GM21515 (cell line): ENCODE measurements around the gene PIK3C2A.

ENCODE experiments used
- ATAC-seq: cut with Tn5 transposase; IDR thresholded peaks from one replicate; pipeline ENCODE4 v1.9.1; 2021; ENCODE audit not compliant: unreplicated experiment

PIK3C2A gene

DNA sequence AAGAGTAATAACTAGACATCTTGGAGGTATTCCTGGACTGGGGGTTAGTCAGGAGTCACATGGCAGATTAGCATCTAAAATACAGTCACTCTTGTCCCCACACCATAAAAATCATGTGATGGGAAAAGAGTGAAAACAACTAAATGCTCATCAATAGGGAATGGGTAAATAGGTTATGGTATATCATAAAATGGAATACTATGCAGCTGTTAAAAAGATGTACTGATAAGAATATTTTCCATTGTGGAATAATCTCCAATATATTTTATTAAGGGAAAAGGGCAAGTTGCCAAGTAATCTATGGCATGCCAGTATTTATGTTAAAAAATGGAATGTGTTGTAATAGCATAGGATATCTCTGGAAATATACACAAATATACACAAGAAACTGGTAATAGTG, 6.6 kb upstream of the PIK3C2A start:
- ATAC-seq: no peak

DNA sequence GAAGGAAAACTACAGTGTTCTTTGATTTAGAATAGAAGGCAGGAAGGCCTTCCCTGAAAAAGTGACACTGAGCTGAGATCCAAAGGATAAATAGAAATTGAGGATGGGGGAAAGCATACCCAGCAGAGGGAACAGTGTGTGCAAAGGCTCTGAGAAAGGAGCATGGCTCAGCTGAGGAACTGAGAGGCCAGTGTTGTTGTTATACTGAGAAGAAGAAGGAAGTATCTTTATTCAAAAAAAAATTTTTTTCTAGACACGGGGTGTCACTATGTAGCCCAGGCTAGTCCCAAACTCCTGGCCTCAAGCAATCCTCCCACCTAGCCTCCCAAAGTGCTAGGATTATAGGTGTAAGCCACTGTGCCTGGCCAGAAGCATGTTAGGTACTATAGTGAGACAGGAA, 3.5 kb upstream of the PIK3C2A start:
- no peak for ATAC-seq

DNA sequence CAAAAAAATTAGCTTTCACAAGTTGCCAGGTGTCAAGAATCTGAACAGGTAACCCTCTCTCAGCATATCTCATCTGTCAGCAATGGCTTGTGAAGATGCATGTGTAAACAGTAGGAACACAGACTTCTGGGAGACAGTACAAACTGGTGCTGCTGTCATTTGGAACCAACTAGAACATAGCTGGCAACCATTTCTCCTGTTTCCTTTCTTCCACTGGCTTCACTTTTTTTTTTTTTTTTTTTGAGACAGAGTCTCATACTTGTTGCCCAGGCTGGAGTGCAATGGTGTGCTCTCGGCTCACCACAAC, 2.1 kb upstream of the PIK3C2A start:
- ATAC-seq: no peak

DNA sequence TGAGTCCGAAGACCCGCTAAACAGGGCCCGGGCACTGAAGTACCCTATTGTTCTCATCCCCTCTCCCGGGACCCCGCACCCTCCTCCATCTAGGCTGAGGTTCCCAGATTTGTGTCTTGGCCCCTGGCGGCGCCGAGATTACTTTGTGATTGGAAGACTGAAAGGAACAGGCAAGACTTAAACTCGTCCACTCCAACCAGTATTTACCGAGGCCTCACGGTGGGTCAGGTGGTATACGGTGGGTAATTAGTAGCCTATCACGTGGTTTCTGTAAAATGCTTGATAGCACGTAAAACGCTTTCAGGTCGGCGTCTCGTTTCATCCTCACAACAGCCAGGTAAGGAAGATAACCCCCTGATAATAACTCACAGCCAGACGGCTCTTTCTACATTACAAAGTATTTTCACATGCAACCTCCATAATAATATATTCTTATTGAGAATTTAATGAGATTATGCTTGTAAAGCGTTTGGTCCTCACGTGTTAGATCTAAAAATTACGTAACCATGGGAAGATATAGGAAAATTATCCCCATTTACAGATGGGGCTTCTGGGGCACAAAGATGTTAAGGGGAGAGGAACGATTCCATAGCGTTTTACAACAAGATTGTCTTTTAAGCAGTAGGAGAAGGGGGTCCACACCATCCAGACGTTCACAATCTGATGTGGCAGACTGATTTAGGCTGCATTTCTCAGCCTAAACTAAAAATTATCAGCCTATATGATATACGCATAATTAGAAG, 642 bp upstream of the PIK3C2A start:
- ATAC-seq: peak; percentile 51

DNA sequence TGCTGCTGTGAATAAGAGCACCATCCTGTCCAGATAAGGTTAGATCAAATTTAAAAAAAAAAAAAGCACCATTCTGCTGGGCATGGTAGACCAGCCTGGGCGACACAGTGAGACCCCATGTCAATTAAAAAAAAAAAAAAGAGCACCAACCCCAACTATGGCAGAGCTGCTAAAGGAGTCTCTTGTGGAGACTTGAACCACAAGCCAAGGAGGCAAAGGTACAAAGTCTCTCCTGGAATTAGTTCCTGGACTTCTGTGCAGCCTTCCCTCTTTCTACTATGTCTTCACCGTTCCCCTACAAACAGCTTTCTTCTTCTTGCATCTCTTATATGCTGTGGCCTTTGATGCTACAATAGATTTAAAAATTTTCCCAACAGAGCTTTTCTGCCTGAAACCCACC, 1.3 kb downstream of the PIK3C2A start:
- no peak for ATAC-seq

DNA sequence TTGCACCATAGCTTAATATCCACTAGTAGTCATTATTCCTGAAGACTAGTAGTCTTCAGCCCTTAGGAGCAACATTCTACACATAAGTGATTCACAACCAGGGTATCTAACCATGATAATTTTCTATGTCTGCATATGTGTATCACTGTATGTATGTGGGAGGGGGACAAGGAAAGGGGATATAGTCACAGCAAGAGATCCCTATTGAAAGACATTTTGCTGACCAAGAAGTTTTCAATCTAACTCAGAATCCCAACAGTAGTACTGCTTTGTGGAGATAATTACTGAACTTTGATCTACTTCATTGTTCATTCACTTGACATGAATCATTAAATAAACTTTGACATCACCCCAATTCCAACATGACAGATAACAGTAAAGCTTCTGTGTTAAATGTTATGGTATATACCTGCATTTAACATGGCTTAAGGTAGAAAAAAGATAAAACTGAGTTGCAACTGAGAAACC, 10.3 kb downstream of the PIK3C2A start:
- ATAC-seq: no peak

DNA sequence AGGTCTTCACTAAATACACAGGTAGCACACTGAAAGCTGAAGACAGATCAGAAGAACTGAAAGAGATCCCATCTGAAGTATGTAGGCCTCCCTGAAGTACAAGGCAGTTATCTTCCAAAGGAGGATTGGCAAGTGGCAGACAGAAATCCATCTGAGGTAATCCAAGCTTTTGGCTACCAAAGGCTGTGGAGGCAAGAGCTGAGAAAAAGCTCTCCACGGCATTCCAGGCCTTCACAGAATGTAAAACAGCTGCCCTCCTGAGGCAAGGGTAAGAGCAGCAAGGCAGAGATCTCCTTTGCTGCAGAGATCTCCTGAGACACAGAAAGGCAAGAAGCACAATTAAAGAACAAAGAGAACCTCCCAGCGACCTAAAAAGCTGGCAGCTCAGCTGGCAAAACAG, 19.1 kb downstream of the PIK3C2A start:
- ATAC-seq: no peak

DNA sequence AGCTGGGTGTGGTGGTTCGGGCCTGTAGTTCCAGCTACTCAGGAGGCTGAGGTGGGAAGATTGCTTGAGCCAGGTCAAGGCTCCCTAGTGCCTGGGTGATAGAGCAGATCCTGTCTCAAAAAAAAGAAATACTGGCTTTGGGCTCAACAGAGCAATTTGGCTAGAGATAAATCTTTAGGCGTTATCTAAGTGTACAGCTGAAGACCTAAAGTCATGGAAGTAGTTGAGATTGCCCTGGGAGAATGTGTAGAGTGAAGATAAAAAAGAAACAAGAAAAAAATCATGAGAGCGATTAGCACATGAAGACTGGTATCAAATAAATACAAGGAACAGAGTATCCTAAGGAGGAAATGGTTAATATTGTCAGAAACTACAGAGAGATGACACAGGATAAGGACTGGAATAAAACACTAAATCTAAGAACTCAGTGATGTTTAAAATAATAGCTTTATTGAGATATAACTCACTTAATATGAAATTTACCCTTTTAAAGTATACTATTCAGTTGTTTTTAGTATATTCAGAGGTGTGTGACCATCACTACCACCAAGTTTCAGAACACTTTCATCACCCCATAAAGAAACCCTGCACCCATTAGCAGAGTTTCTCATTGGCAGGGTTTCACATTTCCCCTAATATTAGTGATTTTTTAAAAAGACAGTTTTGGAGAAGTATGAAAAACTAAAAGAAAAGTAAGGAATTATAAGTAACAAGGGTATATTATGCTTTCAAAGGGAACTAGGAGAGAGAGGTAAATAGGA, 20.7 kb downstream of the PIK3C2A start:
- no peak for ATAC-seq

DNA sequence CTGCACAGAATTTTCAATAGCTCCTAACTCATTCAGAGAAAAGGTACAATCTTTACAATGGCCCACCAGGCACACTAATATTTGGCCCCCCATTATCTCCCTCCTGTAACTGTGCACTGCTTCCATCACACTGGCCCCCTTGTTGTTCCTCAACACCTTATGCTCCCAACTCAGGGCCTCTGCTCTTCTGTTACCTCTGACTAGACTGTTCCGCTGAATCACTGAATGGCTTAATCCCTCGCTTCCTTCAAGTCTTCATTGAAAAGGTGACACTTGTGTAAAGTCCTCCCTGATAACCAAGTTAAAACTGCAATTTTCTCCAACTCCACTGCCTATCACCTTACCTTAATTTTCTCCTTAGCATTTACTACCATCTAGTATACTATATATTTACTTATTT, 21.8 kb downstream of the PIK3C2A start:
- ATAC-seq: no peak

DNA sequence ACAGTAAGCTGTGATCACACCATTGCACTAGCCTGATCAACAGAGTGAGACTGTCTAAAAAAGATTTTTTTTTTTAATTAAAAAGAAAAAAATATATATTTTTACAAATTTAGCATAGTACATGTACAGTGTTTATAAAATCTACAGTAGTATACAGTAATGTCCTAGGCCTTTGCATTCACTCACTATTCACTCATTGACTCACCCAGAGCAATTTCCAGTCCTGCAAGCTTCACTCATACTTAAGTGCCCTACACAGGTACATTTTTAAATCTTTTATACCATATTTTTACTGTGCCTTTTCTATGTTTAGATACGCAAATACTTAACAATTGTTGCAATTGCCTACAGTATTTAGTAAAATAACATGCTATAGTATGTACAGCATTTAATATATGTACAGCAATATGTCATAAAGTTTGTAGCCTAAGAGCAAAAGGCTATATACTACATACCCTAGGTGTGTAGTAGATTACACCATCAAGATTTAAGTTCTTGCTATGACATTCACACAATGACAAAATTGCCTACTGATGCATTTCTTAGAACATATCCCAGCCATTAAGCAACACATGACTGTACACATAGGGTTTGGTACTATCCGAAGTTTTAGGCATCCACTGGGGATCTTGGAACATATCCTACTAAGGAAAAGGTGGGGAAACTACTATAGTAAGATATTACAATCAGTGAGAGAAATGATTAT, 22.8 kb downstream of the PIK3C2A start:
- no peak for ATAC-seq

DNA sequence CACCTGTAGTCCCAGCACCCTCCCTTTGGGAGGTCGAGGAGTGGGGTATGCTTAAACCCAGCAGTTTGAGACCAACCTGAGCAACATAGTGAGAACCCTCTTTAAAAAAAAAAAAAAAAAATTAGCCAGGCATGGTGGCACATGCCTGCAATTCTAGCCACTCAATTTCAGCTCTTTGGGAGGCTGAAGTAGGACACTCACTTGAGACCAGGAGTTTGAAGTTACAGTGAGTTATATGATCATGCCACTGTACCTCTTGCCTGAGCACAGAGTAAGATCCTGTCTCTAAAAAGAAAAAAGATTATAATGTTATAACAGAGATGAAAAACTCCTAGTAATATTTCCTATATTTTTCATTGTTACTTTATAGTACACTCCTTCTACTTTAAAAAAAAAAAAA, 23.9 kb downstream of the PIK3C2A start:
- no peak for ATAC-seq

DNA sequence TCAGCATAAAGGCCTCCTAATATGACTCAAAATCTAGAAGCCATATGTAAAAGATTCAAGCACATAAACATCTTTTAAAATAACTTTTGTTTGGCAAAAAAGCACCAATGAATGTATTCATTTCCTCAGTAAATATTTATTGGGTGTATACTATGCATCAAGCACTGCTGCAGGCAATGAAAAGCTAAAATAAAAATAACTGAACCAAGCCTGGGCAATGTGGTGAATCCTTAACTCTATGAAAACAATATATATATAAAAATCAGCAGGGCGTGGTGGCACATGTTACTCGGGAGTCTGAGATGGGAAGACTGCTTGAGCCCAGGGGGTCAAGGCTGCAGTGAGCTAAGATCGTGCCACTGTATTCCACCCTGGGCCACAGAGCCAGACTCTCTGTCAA, 27.8 kb downstream of the PIK3C2A start:
- no peak for ATAC-seq

DNA sequence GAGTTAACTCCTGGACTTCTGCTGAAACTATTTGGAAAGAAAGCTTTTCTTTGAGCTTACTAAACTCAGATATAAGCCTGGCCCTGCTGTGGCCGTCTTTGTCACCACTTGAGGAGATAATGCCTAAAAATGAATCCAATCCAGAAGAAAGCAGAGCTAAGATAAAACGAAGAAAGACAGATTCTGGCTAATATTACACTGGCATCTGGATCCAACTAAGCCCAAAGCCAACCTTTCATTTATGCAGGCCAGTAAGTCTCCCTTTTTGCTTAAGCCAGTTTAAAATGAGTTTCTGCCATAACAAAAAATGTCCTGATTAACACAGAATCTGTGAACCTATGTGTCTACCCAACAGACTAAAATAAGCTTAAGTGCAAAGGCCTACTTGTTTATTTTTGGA, 34.5 kb downstream of the PIK3C2A start:
- ATAC-seq: no peak

DNA sequence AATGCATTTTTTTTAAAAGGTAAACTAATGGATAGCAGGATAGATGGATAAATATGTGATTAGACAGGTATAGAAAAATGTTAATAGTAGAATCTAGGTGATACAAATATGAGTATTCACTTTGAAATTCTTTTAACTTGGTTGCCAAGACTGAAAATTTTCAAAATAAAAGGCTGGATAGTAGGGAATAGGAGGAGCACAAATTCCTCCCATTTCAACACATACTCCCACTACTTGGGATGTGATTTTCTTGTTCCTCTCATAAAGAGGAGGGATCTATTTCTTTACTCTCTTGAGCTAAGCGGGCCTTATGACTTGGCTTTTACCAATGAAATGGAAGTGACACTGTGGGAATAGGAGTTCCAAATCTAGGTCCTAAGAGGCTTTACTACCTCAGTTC, 35.9 kb downstream of the PIK3C2A start:
- no peak for ATAC-seq

DNA sequence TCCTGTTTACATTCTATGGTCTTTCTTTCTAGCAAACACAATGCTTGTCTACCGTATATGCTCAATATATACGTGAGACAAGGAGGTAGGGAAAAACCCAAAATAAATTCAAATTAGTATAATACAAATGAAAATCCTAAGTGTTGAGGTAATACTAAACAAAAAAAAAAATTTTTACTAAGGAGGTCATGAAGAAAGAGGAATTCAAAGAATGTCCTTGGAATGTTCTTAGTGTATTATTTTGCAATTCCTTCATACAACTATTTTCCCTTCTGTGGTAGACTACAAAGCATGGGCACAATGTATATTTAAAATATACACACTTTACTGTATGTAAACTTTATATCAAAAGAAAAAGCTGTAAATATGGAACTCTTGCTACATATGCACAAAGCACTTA, 36.4 kb downstream of the PIK3C2A start:
- ATAC-seq: no peak

DNA sequence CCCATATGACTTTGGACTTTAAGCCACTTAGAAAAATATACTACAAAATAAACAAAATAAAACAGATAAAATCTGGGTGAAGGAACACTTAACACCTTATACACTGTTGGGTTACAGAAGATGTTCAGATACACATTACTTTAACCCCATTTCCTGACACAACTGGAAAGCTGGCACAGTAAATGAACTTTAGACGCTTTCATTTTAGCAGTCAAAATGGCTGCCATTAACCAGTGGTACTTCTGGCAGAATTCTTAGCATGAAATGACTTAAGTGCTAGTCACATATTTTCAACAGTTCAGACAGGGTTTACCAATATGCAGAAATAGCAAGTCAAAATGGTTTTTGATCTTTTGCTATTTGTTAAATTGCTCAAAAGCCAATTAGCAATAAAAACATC, 37.9 kb downstream of the PIK3C2A start:
- no peak for ATAC-seq

DNA sequence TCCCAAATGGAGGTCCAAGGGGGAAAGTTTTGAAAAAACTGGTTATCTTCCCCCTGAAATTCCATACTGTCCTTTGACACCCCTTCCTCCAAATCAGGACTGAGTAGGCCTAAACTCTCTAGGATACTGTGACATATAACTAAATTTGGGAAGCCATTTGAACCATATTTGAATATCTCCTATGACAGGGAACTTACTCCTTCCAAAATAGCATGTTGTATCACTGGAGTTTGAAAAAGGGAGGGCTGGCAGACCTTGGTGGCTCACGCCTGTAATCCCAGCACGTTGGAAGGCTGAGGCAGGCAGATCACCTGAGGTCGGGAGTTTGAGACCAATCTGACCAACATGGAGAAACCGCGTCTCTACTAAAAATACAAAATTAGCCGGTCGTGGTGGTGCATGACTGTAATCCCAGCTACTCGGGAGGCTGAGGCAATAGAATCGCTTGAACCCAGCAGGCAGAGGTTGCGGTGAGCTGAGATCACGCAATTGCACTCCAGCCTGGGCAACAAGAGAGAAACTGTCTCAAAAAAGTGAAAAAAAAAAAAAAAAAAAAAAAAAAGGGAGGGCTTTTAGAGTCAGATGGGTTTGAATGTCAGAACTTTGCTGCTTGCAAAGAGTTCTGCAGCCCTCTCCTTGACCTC, 42.4 kb downstream of the PIK3C2A start:
- no peak for ATAC-seq

DNA sequence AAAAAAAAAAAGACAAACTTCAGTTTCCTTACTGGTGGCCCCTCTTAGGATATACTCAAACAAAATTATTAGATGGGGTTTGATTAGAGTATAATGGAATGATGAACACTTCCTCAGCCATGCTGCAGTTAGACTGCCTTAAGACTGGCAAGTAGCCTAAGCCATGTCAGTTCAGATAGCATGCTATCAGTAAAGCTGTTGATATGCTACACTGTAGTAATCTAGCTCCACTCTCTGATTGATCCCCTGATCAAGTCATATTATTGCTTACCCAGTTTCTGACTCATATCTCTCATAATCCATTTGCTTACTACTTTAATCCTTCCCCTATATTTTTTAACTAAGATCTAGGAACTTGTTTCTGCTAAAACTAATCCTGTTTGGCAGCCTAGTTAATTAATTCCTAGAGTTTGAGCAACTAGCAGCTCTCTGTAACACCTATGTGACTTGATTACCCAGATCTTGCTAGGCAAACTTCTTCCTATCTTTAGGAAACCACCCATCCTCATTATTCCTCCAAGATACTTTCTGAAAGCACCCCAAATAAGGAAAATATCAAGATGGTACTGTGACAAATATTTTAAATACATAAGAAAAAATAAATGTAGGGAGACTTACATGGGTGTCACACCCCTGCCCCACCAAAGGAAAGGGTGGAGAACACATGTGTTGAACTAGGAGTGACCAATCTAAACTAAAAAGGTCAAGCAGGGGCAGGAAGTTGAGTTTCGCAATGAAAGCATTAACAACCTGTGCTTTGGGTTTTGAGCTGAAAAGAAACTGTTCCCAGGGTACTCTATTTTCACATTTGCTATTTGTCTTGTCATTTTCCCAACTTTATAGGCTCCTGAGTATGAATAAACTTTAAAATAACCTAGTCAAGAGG, 43.2 kb downstream of the PIK3C2A start:
- ATAC-seq: no peak

DNA sequence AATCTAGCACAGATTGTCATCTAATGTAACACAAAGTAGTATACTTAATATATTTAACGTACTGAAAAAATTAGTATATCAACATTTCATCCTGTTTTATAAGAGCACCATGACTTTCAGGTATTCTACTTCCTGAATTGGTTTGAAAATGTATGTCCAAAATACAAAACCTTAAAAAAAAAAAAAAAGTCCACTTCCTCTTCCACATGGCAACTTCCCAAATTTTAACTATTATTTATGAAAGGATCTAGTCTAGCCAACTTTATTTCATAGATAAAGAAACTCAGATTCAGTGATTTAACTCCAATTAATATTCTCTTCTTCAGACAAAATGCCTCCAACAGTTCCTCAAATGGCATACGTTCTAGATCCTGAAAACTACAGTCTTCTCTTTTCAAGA, 44.0 kb downstream of the PIK3C2A start:
- ATAC-seq: no peak

DNA sequence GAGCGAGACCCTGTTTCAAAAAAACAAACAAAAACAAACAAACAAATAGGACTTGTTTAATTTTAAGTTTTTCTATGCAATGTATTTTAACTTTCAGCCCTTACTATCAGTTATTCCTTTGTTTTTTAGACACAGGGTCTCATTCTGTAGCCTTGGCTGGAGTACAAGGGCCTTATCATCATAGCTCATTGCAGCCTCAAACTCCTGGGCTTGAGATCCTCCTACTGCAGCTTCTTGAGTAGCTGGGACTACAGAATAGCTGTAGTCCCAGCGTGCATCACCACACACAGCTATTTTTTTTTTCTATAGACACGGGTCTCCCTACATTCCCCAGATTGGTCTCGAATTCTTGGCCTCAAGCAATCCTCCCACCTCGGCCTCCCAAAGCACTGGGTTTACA, 44.5 kb downstream of the PIK3C2A start:
- ATAC-seq: no peak

DNA sequence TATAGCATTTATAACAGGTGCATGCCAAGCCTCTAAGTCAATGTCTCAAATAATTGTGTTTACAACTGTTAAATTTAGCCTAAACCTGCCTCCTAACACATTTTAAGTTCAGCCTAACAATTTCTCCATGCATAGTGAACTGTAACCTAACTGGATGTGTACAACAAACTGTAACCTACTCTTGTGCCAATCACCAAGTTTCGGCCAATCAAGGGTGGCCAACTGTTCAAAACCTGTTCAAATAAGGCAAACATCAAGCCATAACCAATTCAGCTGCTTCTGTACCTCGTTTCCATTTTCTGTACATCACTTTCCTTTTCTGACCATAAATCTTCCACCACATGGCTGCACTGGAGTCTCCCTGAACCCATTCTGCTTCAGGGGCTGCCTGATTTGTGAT, 45.4 kb downstream of the PIK3C2A start:
- ATAC-seq: no peak
